AG09319 (cell line): ENCODE measurements around the gene ZNF536.

Experiments used
- DNase-seq: peaks from one replicate; pipeline ENCODE4 v3.0.0-alpha.2; 2010; ENCODE audit warnings: low read depth; ENCODE audit errors: extremely low read depth
- CTCF ChIP-seq: IDR thresholded peaks from 2 replicates; pipeline ENCODE4 v1.5.1; 2011; ENCODE audit warnings: low read depth, mild to moderate bottlenecking, inconsistent platforms, low read length, moderate library complexity

ZNF536 gene

DNA sequence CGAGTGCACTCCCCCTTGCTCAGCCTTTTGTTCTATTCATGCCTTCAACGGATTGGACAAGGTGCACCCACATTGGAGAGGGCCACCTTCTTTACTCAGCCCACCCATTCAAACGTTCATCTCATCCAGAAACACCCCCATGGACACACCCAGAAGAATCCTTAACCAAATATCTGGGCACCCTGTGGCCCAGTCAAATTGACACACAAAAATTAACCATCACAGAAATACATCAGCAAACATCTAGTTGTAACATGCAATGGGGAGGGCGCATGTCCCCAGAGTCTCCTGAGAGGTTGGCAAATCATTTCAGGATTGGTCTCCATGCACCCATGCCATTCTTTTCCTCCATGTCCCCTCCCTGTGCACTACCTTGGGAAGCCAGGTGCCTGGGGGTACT, 167.1 kb downstream of the ZNF536 start:
- TF ChIP-seq CTCF = no peak

DNA sequence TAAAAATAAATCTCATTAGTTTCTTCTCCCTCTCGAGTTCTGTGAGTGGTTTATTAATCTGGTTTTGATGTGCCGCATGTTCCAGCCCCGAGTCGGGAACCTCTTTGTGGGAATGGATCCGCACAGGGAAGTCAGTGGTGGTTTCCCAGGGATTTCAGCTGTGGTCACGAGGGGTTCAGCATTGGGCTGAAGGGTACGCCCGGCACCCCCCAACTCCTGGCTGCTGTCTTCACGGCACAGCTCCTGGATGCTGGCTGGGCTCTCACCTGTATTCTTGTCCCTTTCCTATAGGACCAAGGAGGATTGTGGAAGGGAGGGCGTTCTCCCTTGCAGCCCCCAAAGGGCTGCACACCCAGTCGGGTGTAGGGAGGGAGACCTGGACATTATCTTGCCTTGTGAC, 167.8 kb downstream of the ZNF536 start:
- DNase-seq = no peak
- no peak for TF ChIP-seq CTCF

More for the DNA sequence above, 167.1 kb downstream of the ZNF536 start:
- DNase-seq = no peak

DNA sequence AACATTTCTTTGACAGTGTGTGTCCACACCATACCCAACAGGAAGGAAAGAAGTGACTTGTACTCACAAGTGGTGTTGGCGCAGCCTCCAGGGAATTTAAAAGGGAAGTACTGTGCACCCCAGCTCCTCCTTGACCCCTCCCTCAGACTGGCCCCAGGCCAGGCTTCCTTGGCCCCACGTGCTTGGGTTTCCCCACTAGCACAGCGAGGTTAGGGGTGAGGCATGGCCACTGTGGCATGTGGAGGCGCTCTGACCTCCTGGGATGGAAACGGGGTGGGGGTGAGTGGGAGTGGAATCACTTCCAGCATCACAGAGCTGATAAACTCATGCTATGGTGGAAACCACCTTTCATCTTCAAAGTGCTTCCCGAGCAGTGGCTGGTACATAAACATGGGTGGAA, 168.6 kb downstream of the ZNF536 start:
- no peak for DNase-seq
- TF ChIP-seq CTCF = no peak

GRCh38 chr19:30541575-30541974, 169.4 kb downstream of the ZNF536 start:
- no peak for DNase-seq
- TF ChIP-seq CTCF = no peak

GRCh38 chr19:30543243-30543945, 171.2 kb downstream of the ZNF536 start:
- no peak for DNase-seq
- no peak for TF ChIP-seq CTCF

GRCh38 chr19:30545752-30546151, 173.6 kb downstream of the ZNF536 start:
- TF ChIP-seq CTCF = no peak
- no peak for DNase-seq

DNA sequence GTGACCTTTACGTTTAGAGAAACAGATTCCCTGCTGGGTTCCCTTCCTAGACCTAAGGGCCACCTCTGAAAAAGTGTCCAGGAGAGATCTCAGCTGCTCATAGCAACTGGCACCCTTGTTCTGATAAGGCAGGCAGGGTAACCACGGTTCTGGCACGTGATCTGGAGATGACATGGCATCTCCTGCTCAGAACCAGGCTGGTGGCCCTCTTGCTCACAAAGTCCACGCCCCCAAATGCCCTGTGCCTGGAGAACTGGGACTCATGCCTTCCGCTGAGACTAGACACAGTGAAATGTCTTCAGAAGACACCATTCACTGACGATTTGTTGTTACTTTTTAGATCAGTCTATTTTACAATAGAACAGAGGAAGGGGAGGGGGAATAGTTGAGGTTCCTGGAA, 174.1 kb downstream of the ZNF536 start:
- DNase-seq = no peak
- TF ChIP-seq CTCF = no peak
